ENCODE results near the gene PXMP4. TPM values are rescaled to one million over a fixed set of nuclear protein-coding genes. Genes with fewer than 3 reads are reported as not detected.

PXMP4 gene
- total RNA-seq, 1 donor from 2014 or later: 13.5 TPM

DNA sequence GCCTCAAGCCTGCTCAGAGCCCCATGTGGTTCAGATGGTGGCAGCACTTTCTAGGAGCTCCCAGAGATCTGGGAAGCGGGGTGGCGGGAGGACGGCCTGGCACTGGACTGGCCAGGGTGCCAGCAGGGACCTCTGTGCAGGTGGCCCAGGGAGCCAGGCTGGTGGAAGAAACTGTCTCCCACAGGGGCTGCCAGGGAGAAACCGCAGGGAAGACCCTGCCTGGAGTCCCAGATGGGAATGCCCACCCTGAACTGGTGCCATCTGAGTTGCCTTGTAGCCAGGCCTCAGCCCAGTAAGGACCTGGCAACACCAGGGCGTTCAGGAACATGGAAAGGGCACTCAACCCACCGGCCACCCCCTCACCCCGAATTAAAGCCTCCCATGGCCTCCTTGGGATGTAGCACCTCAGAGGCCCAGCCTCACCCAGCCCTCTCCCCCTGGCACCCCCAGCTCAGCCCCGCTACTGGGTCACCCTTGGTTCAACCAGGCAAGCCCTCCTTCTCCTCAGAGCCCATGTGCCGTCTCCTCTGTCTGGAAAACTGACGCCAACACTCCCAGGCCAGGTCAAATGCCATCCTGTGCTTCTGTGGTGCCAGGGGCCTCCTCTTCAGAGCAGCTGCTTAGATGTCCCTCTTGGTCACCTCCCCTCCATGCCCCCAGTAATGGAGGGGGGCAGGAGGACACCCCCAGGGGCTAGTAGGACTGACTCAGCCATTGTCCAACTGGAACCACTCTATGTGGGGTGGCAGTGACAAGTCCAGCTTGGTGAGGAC is 63.9 kb downstream of the PXMP4 start:
- TF ChIP-seq, protein P1, sequence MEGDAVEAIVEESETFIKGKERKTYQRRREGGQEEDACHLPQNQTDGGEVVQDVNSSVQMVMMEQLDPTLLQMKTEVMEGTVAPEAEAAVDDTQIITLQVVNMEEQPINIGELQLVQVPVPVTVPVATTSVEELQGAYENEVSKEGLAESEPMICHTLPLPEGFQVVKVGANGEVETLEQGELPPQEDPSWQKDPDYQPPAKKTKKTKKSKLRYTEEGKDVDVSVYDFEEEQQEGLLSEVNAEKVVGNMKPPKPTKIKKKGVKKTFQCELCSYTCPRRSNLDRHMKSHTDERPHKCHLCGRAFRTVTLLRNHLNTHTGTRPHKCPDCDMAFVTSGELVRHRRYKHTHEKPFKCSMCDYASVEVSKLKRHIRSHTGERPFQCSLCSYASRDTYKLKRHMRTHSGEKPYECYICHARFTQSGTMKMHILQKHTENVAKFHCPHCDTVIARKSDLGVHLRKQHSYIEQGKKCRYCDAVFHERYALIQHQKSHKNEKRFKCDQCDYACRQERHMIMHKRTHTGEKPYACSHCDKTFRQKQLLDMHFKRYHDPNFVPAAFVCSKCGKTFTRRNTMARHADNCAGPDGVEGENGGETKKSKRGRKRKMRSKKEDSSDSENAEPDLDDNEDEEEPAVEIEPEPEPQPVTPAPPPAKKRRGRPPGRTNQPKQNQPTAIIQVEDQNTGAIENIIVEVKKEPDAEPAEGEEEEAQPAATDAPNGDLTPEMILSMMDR (IDR thresholded peaks at IDR 0.05; ENCODE audit: borderline replicate concordance): no peak
- Histone ChIP-seq H3K27ac (replicated peaks) (no peak overlapping the region), H3K27me3 (ENCODE audit: low read depth) (no peaks in the 10 kb centered on the region), H3K9me3 (replicated peaks) (no peaks in the 10 kb centered on the region), H3K4me3 (no peak overlapping the region), H3K36me3 (peaks cover 41% of the 10 kb centered on the region), H3K4me1 (peaks cover 18% of the 10 kb centered on the region)
- DNase-seq: peak; percentile 12
- intact Hi-C loops (cut with micrococcal nuclease): no loop called here

DNA sequence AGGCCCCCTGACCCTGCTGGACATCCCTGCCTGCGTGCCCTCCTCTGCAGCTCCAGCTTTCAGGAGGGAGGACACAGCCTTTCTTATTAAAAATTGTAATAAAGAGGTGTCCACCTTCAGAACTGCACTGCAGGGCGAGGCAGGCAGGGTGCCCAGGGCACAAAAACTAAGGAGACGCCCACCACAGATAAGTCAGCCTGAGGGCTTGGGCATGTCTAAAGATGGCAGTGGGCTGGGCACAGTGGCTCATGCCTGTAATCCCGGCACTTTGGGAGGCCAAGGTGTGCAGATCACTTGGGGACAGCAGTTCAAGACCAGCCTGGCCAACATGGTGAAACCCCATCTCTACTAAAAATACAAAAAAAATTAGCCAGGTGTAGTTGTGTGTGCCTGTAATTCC is 64.9 kb downstream of the PXMP4 start:
- H3K36me3 ChIP-seq: peaks cover 36% of the 10 kb centered on the region
- TF ChIP-seq, protein P1 (IDR thresholded peaks at IDR 0.05; ENCODE audit: borderline replicate concordance): no peak
- no peak overlapping the region for H3K27ac ChIP-seq (replicated peaks)
- no peak overlapping the region for H3K4me3 ChIP-seq
- no peak for DNase-seq
- peaks cover 18% of the 10 kb centered on the region for H3K4me1 ChIP-seq
- no peaks in the 10 kb centered on the region for H3K9me3 ChIP-seq (replicated peaks)
- H3K27me3 ChIP-seq (ENCODE audit: low read depth): no peaks in the 10 kb centered on the region
- intact Hi-C loops (cut with micrococcal nuclease): no loop called here

DNA sequence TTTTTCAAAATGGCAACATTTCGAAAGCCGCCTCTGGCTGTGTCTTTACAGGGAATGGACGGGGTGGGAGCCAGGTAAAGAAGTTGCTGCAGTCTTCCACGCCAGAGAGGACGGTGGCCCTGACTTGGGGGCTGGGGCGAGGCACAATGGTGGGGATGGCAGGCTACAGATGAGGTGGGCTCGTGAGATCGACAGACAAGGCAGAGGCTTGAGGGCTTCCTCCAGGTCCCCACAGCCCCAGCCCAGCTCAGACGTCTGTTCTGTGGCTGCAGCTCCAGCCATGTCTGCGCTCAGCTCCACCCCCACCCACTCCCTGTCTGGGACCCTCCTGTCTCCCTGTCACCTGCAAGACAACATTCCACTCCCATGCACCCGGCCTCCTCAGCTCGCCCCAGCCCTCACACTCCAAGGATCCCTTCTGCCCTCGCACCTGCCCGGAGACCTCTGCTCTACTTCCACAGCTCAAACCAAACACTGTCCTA is 65.4 kb downstream of the PXMP4 start:
- H3K4me3 ChIP-seq: no peak overlapping the region
- intact Hi-C loops (cut with micrococcal nuclease): no loop called here

DNA sequence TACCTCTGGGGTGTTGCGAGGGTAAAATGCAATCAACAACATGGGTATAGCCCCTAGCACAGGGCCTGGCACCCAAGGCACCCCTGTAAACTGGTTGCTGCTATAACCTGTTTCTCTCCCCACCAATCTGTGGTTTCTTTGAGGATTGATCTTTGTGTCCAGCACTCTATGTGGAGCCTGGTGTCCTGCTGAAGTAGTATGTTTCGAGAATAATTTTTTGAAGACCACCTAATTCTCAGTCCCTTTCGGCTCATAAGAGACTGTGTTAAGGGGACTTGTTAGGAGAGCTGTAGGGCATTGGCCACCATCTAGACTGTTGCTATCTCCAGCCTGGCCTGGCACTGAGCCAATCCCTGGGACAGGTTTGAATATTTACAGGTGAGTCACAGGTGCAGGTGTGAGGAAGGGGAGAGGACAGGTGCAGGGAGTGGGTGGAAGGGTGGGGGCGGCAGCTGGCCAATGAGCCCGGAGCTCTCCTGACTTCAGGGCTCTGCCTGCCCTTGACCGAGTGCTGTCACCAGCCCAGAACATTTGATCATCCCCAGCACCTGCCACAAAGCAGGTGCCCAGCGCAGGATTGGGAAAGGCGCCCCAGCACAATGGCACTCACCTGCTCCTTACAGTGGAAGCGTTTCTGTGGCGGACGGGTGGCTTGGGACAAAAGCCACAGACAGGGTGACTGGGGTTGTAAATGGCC is 66.1 kb downstream of the PXMP4 start:
- TF ChIP-seq, protein P1 (IDR thresholded peaks at IDR 0.05; ENCODE audit: borderline replicate concordance): no peak
- Histone ChIP-seq H3K27ac (replicated peaks) (no peak overlapping the region), H3K36me3 (peaks cover 25% of the 10 kb centered on the region), H3K9me3 (replicated peaks) (no peaks in the 10 kb centered on the region), H3K27me3 (ENCODE audit: low read depth) (no peaks in the 10 kb centered on the region), H3K4me1 (peaks cover 24% of the 10 kb centered on the region), H3K4me3 (no peak overlapping the region)
- intact Hi-C loops (cut with micrococcal nuclease): no loop called here
- peak; percentile 13 for DNase-seq

More for the DNA sequence above, 65.4 kb downstream of the PXMP4 start:
- Histone ChIP-seq H3K36me3 (peaks cover 31% of the 10 kb centered on the region), H3K9me3 (replicated peaks) (no peaks in the 10 kb centered on the region), H3K27ac (replicated peaks) (no peak overlapping the region), H3K27me3 (ENCODE audit: low read depth) (no peaks in the 10 kb centered on the region), H3K4me1 (peaks cover 18% of the 10 kb centered on the region)
- TF ChIP-seq, protein P1 (IDR thresholded peaks at IDR 0.05; ENCODE audit: borderline replicate concordance): no peak
- DNase-seq: peak; percentile 14

DNA sequence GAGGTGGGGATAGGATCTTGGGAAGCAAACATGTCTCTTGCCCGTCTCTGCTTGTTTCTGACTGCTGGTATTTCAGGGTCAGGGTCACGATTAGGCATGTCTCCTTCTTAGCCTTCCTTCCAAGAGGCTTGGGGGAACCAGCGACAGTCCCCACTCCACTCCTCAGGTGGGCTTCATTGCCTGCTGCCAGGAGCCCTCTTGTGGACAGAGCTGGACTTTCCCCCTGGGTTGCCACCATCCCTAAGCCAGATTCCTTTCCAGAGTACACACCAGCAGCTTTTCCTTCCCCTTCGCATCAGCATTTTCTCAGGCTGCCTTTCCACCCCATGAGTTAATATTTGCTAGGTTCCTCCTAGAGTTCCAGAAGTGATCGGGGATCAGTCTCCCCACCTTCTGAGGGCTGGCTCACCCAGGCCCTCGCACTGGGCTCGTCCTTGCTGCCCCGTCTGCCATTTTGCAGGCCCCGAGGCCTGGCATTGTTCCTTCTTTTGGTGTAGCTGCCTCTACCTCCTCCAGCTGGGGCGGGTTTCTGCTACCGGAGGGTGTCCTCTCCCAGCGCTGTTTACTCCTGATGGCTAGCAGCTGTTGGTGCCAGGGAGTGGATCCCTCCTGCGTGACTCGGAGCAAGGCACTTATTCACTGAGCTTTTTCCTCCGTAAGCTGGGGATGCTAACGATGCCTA is 66.8 kb downstream of the PXMP4 start:
- no peaks in the 10 kb centered on the region for H3K27me3 ChIP-seq (ENCODE audit: low read depth)
- DNase-seq: peak; percentile 47
- peaks cover 31% of the 10 kb centered on the region for H3K4me1 ChIP-seq
- no peaks in the 10 kb centered on the region for H3K9me3 ChIP-seq (replicated peaks)
- no peak overlapping the region for H3K4me3 ChIP-seq
- intact Hi-C loops (cut with micrococcal nuclease): no loop called here
- peaks cover 18% of the 10 kb centered on the region for H3K36me3 ChIP-seq
- H3K27ac ChIP-seq (replicated peaks): no peak overlapping the region
- TF ChIP-seq, protein P1 (IDR thresholded peaks at IDR 0.05; ENCODE audit: borderline replicate concordance): peak; percentile 81

All from left ventricle myocardium inferior (tissue), 1 donor.